A549 (cell line): ENCODE results near the gene ITFG2.

Experiments used
- EP300 ChIP-seq, 2 experiments: fragments of >200 bp; sonication (Bioruptor Twin); formaldehyde crosslinking; IDR thresholded peaks; 2 replicates in 1 of 2; 3 replicates in 1 of 2; pipeline ENCODE4 v1.6.1; 2016 to 2017
- NPAS2 ChIP-seq: fragments of 250-450 bp; sonication (Bioruptor Pico); IDR thresholded peaks from 2 replicates; pipeline ENCODE4 v1.8.0; 2022; ENCODE audit warnings: mild to moderate bottlenecking, moderate library complexity, borderline replicate concordance
- RCOR1 ChIP-seq: fragments of 150-350 bp; IDR thresholded peaks from 2 replicates; pipeline ENCODE4 v1.6.1; 2014; ENCODE audit warnings: antibody characterized with exemption, low read length, low read depth
- REST ChIP-seq: fragments of 200-600 bp; sonication (generic); IDR thresholded peaks from 2 replicates; pipeline ENCODE4 v1.6.1; 2016; ENCODE audit warnings: antibody characterized with exemption, mild to moderate bottlenecking, moderate library complexity
- SMC3 ChIP-seq: fragments of >200 bp; sonication (Bioruptor Twin); formaldehyde crosslinking; IDR thresholded peaks from 3 replicates; pipeline ENCODE4 v1.6.1; 2018; ENCODE audit warnings: inconsistent platforms

GRCh38 chr12:2851931-2852330 lies 39.5 kb downstream of the ITFG2 start:
- TF ChIP-seq RCOR1: no peak
- no peak for TF ChIP-seq REST
- TF ChIP-seq NPAS2 (CRISPR knock-in tag): no peak
- TF ChIP-seq SMC3: no peak
- no peak for TF ChIP-seq EP300 (IDR thresholded peaks at IDR 0.05)
